Raji (cell line): ENCODE results near the gene PARVB.

Experiments used
- POLR2A ChIP-seq: IDR thresholded peaks from 2 replicates; pipeline ENCODE4 v1.6.1; 2011; ENCODE audit warnings: low read depth, low read length, control low read depth; ENCODE audit not compliant: insufficient read depth

The PARVB gene

GRCh38 chr22:44118645-44119315, 94.7 kb downstream of the PARVB start:
- no peak for TF ChIP-seq POLR2A

- no peak for TF ChIP-seq POLR2A
Measured at GRCh38 chr22:44119669-44120313, 95.7 kb downstream of the PARVB start.

GRCh38 chr22:44120314-44120704, 96.2 kb downstream of the PARVB start:
- no peak for TF ChIP-seq POLR2A

- no peak for TF ChIP-seq POLR2A
Measured at GRCh38 chr22:44125421-44125820, 101.3 kb downstream of the PARVB start.

GRCh38 chr22:44126807-44127206, 102.7 kb downstream of the PARVB start:
- TF ChIP-seq POLR2A: no peak

GRCh38 chr22:44127356-44127755, 103.3 kb downstream of the PARVB start:
- no peak for TF ChIP-seq POLR2A

- TF ChIP-seq POLR2A: no peak
Measured at GRCh38 chr22:44128958-44129618, 105.0 kb downstream of the PARVB start.

- no peak for TF ChIP-seq POLR2A
Measured at GRCh38 chr22:44129619-44129976, 105.5 kb downstream of the PARVB start.

GRCh38 chr22:44130076-44130711, 106.1 kb downstream of the PARVB start:
- TF ChIP-seq POLR2A: no peak

- TF ChIP-seq POLR2A: no peak
Measured at GRCh38 chr22:44131412-44131811, 107.3 kb downstream of the PARVB start.

- TF ChIP-seq POLR2A: no peak
Measured at GRCh38 chr22:44131989-44132685, 108.0 kb downstream of the PARVB start.

- no peak for TF ChIP-seq POLR2A
Measured at GRCh38 chr22:44132724-44133123, 108.6 kb downstream of the PARVB start.

GRCh38 chr22:44133161-44133560, 109.1 kb downstream of the PARVB start:
- no peak for TF ChIP-seq POLR2A

- TF ChIP-seq POLR2A: no peak
Measured at GRCh38 chr22:44133901-44134571, 109.9 kb downstream of the PARVB start.

GRCh38 chr22:44136112-44136511, 112.0 kb downstream of the PARVB start:
- TF ChIP-seq POLR2A: no peak
